Measurements from ENCODE around the gene C19orf67. TPM values are rescaled to one million over a fixed set of nuclear protein-coding genes. Genes with fewer than 3 reads are reported as not detected.

C19orf67 gene
- total RNA-seq, 4 donors from 2014 or later: not detected

GRCh38 chr19:14033946-14034345 is 51.6 kb downstream of the C19orf67 start:
- Histone ChIP-seq H3K27me3 (no peaks in the 10 kb centered on the region), H3K4me1 (peaks cover 0 to 4% (median 2%) of the 10 kb centered on the region in 4 donors), H3K4me3 (no peak overlapping the region), H3K9me3 (no peaks in the 10 kb centered on the region), H3K27ac (no peak overlapping the region), H3K36me3 (no peaks in the 10 kb centered on the region)
- no peak for TF ChIP-seq CTCF (IDR thresholded peaks at IDR 0.05)
- TF ChIP-seq POLR2A (IDR thresholded peaks at IDR 0.05): no peak
- no peak for DNase-seq

GRCh38 chr19:14031719-14032480 is 53.7 kb downstream of the C19orf67 start, which contains the start of gene IL27RA:
Gene IL27RA (plus strand): TSS chr19:14031762. CDS start chr19:14031873, 111 bp downstream.
- Histone ChIP-seq H3K27me3 (no peaks in the 10 kb centered on the region), H3K27ac (peak within 1 kb of the TSS; percentile 81 to 96 (median 82)), H3K36me3 (no peaks in the 10 kb centered on the region), H3K4me3 (peak within 1 kb of the TSS; percentile 55 to 80 (median 62)), H3K4me1 (peaks cover 0 to 4% (median 2%) of the 10 kb centered on the region in 4 donors), H3K9me3 (no peaks in the 10 kb centered on the region)
- TF ChIP-seq POLR2A (IDR thresholded peaks at IDR 0.05) (no peak), CTCF (IDR thresholded peaks at IDR 0.05) (peak; percentile 45 to 58 (median 57))
- DNase-seq: peak; percentile 72 to 91 (median 85)

Other genes starting within 250 kb of the C19orf67 start
- gene NANOS3, start 208.6 kb downstream of the C19orf67 start, total RNA-seq: not detected
- 10 to 100 TPM in 3 of 4 donors, 1 to 10 TPM in 1; 7.4 to 73.1 (median 41.2) TPM for gene BRME1, start 179.7 kb downstream of the C19orf67 start, total RNA-seq
- gene CC2D1A, start 179.6 kb downstream of the C19orf67 start, total RNA-seq: 100 to 1,000 TPM in 3 of 4 donors, 10 to 100 TPM in 1; 97.4 to 235 (median 184) TPM
- under 1 TPM in 1 of 4 donors, not detected in 3; 0.35 TPM for gene PODNL1, start 147.4 kb downstream of the C19orf67 start, total RNA-seq
- gene DCAF15, start 133.3 kb downstream of the C19orf67 start, total RNA-seq: 10 to 100 TPM; 15.8 to 64.4 (median 31.4) TPM
- gene RFX1, start 79.5 kb downstream of the C19orf67 start, total RNA-seq: 10 to 100 TPM in 2 of 4 donors, 1 to 10 TPM in 2; 5.8 to 19.0 (median 9.6) TPM
- gene RLN3, start 57.6 kb downstream of the C19orf67 start, total RNA-seq: not detected
- gene IL27RA, start 54.0 kb downstream of the C19orf67 start, total RNA-seq: 1 to 10 TPM in 3 of 4 donors, under 1 TPM in 1; 0.85 to 7.4 (median 2.0) TPM
- gene PALM3, start 23.7 kb downstream of the C19orf67 start, total RNA-seq: under 1 TPM in 2 of 4 donors, not detected in 2; 0.53 to 0.54 TPM
- gene MISP3, start 13.0 kb downstream of the C19orf67 start, total RNA-seq: 10 to 100 TPM; 25.6 to 58.5 (median 40.7) TPM
- gene SAMD1, start 5.0 kb upstream of the C19orf67 start, total RNA-seq: 10 to 100 TPM; 28.9 to 64.4 (median 33.9) TPM
- 10 to 100 TPM; 18.2 to 39.8 (median 30.0) TPM for gene PRKACA, start 32.0 kb upstream of the C19orf67 start, total RNA-seq
- 10 to 100 TPM in 1 of 4 donors, 1 to 10 TPM in 3; 2.3 to 12.4 (median 5.5) TPM for gene ASF1B, start 50.8 kb upstream of the C19orf67 start, total RNA-seq
- gene ADGRL1, start 120.4 kb upstream of the C19orf67 start, total RNA-seq: 10 to 100 TPM; 22.8 to 58.6 (median 48.8) TPM